Measurements from ENCODE around the gene PARD3.

Gene PARD3

DNA sequence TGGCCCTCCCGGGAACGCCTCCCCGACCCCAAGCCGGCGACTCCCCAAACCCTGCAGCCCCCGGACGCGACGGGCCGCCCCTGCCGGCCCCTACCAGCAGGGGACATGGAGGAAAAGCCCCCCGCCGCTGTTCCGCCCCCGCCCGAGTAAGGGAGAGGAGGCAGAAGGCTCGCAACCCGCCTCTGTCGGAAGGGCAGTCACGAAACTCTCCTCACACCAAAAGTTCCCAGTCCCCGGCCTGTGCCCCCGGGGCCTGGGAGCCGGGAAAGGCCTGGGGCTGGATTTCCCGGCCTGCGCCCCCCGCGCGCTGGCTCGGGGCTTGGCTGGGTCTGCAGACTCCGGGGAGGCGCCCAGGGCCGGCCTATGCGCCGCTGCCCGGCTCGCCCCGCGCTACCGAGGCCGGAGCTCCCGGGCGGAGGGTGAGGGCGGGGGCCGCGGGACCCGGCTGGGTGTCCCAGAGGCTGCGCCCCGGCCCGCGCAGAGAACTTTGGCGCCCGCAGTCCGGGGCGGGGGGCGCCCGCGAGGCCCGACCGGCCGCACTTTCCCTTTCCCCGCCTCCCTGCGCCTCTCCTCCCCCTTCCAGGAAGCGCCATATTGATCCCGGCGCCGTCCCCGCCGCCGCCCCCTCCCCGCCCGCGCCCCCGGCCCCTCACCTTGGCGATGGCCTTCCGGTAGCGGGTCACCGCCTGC, 728 bp downstream of the PARD3 start:
- Histone ChIP-seq H2AFZ (ENCODE audit: low read depth, low read length) (peak overlapping the region; percentile 88), H3K27ac (ENCODE audit: low read length) (peak overlapping the region; percentile 77), H3K4me2 (ENCODE audit: insufficient read depth, low read length) (peak overlapping the region; percentile 69), H3K9me3 (ENCODE audit: insufficient read depth, low read length, severe bottlenecking) (no peaks in the 10 kb centered on the region), H3K4me1 (ENCODE audit: insufficient read depth, low read length) (peaks cover 44% of the 10 kb centered on the region), H4K20me1 (ENCODE audit: insufficient read depth, low read length) (peaks cover 43% of the 10 kb centered on the region), H3K27me3 (ENCODE audit: insufficient read depth, low read length, poor library complexity) (peaks cover 8% of the 10 kb centered on the region), H3K36me3 (ENCODE audit: insufficient read depth, low read length) (no peaks in the 10 kb centered on the region), H3K4me3 (ENCODE audit: low read depth in 1 of 2, low read length in 2 of 2) (peak overlapping the region; percentile 60 to 83; a peak in 3 of 4 replicates), H3K79me2 (ENCODE audit: insufficient read depth, low read length) (peaks cover 53% of the 10 kb centered on the region), H3K9ac (ENCODE audit: low read depth, low read length) (peak overlapping the region; percentile 90)
- DNase-seq (peak; percentile 72), ATAC-seq (ENCODE audit: insufficient read depth, low read depth) (peak; percentile 46)
- no peak for TF ChIP-seq EZH2 (IDR thresholded peaks at IDR 0.05; ENCODE audit: borderline replicate concordance, low read depth, low read length, severe bottlenecking)
- TF ChIP-seq, protein P1, sequence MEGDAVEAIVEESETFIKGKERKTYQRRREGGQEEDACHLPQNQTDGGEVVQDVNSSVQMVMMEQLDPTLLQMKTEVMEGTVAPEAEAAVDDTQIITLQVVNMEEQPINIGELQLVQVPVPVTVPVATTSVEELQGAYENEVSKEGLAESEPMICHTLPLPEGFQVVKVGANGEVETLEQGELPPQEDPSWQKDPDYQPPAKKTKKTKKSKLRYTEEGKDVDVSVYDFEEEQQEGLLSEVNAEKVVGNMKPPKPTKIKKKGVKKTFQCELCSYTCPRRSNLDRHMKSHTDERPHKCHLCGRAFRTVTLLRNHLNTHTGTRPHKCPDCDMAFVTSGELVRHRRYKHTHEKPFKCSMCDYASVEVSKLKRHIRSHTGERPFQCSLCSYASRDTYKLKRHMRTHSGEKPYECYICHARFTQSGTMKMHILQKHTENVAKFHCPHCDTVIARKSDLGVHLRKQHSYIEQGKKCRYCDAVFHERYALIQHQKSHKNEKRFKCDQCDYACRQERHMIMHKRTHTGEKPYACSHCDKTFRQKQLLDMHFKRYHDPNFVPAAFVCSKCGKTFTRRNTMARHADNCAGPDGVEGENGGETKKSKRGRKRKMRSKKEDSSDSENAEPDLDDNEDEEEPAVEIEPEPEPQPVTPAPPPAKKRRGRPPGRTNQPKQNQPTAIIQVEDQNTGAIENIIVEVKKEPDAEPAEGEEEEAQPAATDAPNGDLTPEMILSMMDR (IDR thresholded peaks at IDR 0.05; ENCODE audit: borderline replicate concordance, extremely low read depth, low read length, poor library complexity, severe bottlenecking), result no peak

DNA sequence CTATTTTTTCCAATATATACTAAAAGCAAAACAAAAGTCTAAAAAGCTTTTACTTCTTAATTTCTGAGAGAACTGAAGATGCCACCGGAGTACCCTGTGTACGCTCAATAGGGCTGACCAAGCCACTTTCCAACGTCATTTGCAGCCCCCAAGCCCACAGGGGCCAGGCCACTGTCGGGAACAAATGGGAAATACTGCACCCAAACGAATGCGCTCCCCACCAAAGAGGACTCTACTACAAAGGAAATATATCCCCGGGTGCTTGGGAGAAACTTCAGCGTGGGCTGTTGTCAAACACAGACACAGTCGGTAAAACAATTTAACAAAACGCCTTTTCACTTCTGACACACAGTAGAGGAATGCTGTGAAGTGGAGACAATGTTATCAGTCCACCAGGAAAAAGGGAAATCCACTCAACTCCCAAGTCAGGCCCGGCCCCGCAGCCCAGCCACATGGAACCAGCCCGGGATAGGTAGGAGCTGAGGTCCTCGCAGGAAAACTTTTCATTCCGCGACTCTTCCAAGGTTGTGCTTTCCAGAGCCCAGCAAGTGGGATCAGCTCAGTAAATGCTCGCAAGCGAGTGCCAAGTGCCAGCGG, 1.4 kb downstream of the PARD3 start:
- DNase-seq (no peak), ATAC-seq (ENCODE audit: insufficient read depth, low read depth) (no peak)
- peaks cover 8% of the 10 kb centered on the region for H3K27me3 ChIP-seq (ENCODE audit: insufficient read depth, low read length, poor library complexity)
- H3K4me2 ChIP-seq (ENCODE audit: insufficient read depth, low read length), result peak overlapping the region; percentile 69
- peaks cover 59% of the 10 kb centered on the region for H3K79me2 ChIP-seq (ENCODE audit: insufficient read depth, low read length)
- peak overlapping the region; percentile 64 for H2AFZ ChIP-seq (ENCODE audit: low read depth, low read length)
- TF ChIP-seq, protein P1 (IDR thresholded peaks at IDR 0.05; ENCODE audit: borderline replicate concordance, extremely low read depth, low read length, poor library complexity, severe bottlenecking), result no peak
- no peak for TF ChIP-seq EZH2 (IDR thresholded peaks at IDR 0.05; ENCODE audit: borderline replicate concordance, low read depth, low read length, severe bottlenecking)
- H3K4me1 ChIP-seq (ENCODE audit: insufficient read depth, low read length), result peaks cover 48% of the 10 kb centered on the region
- no peaks in the 10 kb centered on the region for H3K9me3 ChIP-seq (ENCODE audit: insufficient read depth, low read length, severe bottlenecking)
- no peaks in the 10 kb centered on the region for H3K36me3 ChIP-seq (ENCODE audit: insufficient read depth, low read length)
- H3K27ac ChIP-seq (ENCODE audit: low read length), result peak overlapping the region; percentile 77
- peak overlapping the region; percentile 90 for H3K9ac ChIP-seq (ENCODE audit: low read depth, low read length)
- H4K20me1 ChIP-seq (ENCODE audit: insufficient read depth, low read length), result peaks cover 49% of the 10 kb centered on the region
- peak overlapping the region; percentile 60 to 83; a peak in 3 of 4 replicates for H3K4me3 ChIP-seq (ENCODE audit: low read depth in 1 of 2, low read length in 2 of 2)

DNA sequence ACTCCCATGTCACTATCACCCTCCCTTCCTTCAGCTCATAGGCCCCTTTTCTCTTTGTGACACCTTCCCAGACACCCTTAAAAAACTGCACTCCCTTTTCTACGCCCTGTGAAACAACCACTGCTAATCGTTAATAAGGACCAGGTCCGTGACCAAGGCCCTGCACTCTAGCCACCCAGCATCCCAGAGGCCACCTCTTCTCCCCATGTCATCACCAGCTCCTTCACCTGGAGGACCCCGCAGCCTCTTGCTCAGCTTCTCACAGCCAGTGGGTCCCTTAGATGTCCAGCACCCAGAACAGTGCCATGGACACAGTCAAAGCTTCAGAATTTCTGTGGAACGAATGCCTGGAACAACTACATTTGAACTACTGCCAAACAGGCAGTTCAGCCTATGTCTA, 2.3 kb downstream of the PARD3 start:
- TF ChIP-seq, protein P1 (IDR thresholded peaks at IDR 0.05; ENCODE audit: borderline replicate concordance, extremely low read depth, low read length, poor library complexity, severe bottlenecking), result no peak
- TF ChIP-seq EZH2 (IDR thresholded peaks at IDR 0.05; ENCODE audit: borderline replicate concordance, low read depth, low read length, severe bottlenecking), result no peak
- Histone ChIP-seq H3K4me1 (ENCODE audit: insufficient read depth, low read length) (peaks cover 49% of the 10 kb centered on the region), H3K9ac (ENCODE audit: low read depth, low read length) (no peak overlapping the region), H3K27ac (ENCODE audit: low read length) (no peak overlapping the region), H3K27me3 (ENCODE audit: insufficient read depth, low read length, poor library complexity) (peaks cover 8% of the 10 kb centered on the region), H3K36me3 (ENCODE audit: insufficient read depth, low read length) (no peaks in the 10 kb centered on the region), H3K4me2 (ENCODE audit: insufficient read depth, low read length) (peak overlapping the region; percentile 69), H3K9me3 (ENCODE audit: insufficient read depth, low read length, severe bottlenecking) (no peaks in the 10 kb centered on the region), H2AFZ (ENCODE audit: low read depth, low read length) (no peak overlapping the region), H3K79me2 (ENCODE audit: insufficient read depth, low read length) (peaks cover 69% of the 10 kb centered on the region), H4K20me1 (ENCODE audit: insufficient read depth, low read length) (peaks cover 59% of the 10 kb centered on the region), H3K4me3 (ENCODE audit: low read depth in 1 of 2, low read length in 2 of 2) (peak overlapping the region in 1 of 2 experiments; percentile 60; a peak in 2 of 4 replicates)
- DNase-seq, result no peak
- ATAC-seq (ENCODE audit: insufficient read depth, low read depth), result no peak
